Measurements from ENCODE around the gene SNX1.

DNA sequence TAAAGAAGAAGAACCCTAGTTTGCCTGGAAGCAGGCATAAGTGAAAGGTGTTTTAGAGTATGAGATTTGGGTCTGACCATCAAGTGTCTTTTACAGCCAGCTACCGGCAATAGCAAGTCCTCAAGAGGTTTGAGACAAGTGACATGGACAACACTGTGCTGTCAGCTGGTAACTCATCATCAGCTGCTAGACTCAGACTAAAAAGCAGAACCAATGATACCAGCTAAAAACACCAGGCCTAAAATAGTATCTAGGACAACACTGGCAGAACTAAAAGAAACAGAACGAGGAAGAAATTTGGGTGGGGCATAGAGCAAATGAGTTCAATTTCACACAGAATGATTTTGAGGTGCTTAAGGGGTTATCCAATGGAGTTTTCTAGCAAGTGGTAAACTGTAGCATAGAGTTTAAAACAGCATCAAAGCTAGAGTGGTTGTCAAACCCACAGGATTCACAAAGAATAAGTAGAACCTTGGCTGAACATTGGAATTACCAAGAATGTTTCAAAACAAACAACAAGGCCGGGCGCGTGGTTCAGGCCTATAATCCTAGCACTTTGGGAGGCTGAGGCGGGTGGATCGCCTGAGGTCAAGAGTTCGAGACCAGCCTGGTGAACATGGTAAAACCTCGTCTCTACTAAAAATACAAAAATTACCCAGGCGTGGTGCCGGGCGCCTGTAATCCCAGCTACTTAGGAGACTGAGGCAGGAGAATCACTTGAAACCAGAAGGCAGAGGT is 6.1 kb upstream of the SNX1 start:
- TF ChIP-seq, protein P1, sequence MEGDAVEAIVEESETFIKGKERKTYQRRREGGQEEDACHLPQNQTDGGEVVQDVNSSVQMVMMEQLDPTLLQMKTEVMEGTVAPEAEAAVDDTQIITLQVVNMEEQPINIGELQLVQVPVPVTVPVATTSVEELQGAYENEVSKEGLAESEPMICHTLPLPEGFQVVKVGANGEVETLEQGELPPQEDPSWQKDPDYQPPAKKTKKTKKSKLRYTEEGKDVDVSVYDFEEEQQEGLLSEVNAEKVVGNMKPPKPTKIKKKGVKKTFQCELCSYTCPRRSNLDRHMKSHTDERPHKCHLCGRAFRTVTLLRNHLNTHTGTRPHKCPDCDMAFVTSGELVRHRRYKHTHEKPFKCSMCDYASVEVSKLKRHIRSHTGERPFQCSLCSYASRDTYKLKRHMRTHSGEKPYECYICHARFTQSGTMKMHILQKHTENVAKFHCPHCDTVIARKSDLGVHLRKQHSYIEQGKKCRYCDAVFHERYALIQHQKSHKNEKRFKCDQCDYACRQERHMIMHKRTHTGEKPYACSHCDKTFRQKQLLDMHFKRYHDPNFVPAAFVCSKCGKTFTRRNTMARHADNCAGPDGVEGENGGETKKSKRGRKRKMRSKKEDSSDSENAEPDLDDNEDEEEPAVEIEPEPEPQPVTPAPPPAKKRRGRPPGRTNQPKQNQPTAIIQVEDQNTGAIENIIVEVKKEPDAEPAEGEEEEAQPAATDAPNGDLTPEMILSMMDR (CRISPR knock-in tag; IDR thresholded peaks at IDR 0.05), result no peak
- TF ChIP-seq KLF12 (CRISPR knock-in tag; IDR thresholded peaks at IDR 0.05; ENCODE audit: borderline replicate concordance) (no peak), CEBPB (IDR thresholded peaks at IDR 0.05; ENCODE audit: borderline replicate concordance, low read depth, low read length) (no peak), ZNF274 (CRISPR knock-in tag; IDR thresholded peaks at IDR 0.05) (no peak), ZNF10 (CRISPR knock-in tag; IDR thresholded peaks at IDR 0.05; ENCODE audit: borderline replicate concordance, low read depth) (no peak), ZNF598 (CRISPR knock-in tag; IDR thresholded peaks at IDR 0.05; ENCODE audit: borderline replicate concordance) (no peak), KAT7 (CRISPR knock-in tag; IDR thresholded peaks at IDR 0.05; ENCODE audit: borderline replicate concordance) (no peak), ZFP36 (IDR thresholded peaks at IDR 0.05; ENCODE audit: borderline replicate concordance, low read depth, low read length, partially characterized antibody) (no peak), HOXA3 (CRISPR knock-in tag; IDR thresholded peaks at IDR 0.05) (no peak), RBAK (CRISPR knock-in tag; IDR thresholded peaks at IDR 0.05) (no peak)
- TF ChIP-seq, protein P2, sequence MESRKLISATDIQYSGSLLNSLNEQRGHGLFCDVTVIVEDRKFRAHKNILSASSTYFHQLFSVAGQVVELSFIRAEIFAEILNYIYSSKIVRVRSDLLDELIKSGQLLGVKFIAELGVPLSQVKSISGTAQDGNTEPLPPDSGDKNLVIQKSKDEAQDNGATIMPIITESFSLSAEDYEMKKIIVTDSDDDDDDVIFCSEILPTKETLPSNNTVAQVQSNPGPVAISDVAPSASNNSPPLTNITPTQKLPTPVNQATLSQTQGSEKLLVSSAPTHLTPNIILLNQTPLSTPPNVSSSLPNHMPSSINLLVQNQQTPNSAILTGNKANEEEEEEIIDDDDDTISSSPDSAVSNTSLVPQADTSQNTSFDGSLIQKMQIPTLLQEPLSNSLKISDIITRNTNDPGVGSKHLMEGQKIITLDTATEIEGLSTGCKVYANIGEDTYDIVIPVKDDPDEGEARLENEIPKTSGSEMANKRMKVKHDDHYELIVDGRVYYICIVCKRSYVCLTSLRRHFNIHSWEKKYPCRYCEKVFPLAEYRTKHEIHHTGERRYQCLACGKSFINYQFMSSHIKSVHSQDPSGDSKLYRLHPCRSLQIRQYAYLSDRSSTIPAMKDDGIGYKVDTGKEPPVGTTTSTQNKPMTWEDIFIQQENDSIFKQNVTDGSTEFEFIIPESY (CRISPR knock-in tag; IDR thresholded peaks at IDR 0.05), result no peak

All from HepG2 (cell line).